GM12874 (cell line): ENCODE measurements around the gene RIPOR3.

ENCODE experiments used
- CTCF ChIP-seq: IDR thresholded peaks from 2 replicates; pipeline ENCODE4 v1.5.1; 2011; ENCODE audit warnings: low read depth, mild to moderate bottlenecking, control low read depth, low read length, moderate library complexity; ENCODE audit not compliant: insufficient read depth

The RIPOR3 gene

GRCh38 chr20:50670126-50670862, 21.0 kb downstream of the RIPOR3 start:
- TF ChIP-seq CTCF, result no peak

- no peak for TF ChIP-seq CTCF
Observed at GRCh38 chr20:50668798-50669197, 22.5 kb downstream of the RIPOR3 start.

DNA sequence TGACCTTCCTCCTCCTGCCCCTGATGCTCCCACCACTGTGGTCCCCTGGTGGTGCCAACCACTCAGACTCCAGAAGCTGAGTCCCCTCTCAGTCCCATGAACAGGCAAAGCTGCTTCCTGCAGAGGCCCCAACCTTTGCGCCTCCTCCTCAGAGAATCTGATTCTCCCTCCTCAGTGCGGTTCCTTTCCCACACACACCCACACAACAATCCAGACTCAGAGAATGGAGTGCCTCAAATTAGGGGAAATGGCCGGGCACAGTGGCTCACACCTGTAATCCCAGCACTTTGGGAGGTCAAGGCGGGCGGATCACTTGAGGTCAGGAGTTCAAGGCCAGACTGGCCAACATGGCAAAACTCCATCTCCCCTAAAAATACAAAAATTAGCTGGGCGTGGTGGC, 23.0 kb downstream of the RIPOR3 start:
- no peak for TF ChIP-seq CTCF

DNA sequence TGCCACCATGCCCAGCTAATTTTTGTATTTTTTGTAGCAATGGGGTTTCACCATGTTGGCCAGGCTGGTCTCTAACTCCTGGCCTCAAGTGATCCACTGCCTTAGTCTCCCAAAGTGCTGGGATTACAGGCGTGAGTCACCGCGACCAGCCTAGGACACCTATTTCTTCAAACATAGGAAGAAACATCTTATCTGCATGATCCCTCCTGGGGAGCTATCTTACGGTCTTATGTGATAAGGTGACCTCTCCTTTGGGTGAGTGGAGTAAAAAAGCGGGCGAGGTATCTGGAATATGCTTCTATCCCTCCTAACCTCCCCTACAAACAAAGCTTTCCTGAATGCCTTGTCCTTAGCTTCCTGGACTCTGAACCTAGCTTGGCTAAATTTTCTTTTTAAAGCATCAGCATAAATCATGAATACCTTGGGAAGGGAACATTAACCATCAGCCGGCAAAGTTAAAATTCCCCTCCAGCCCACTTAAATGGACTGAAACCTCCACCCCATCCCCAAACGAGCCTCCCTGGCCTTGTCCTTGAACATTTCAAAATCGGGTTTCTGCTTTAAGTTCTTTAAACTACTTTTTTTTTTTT, 24.5 kb downstream of the RIPOR3 start:
- no peak for TF ChIP-seq CTCF

- TF ChIP-seq CTCF, result no peak
Observed at GRCh38 chr20:50664254-50664653, 27.1 kb downstream of the RIPOR3 start.

DNA sequence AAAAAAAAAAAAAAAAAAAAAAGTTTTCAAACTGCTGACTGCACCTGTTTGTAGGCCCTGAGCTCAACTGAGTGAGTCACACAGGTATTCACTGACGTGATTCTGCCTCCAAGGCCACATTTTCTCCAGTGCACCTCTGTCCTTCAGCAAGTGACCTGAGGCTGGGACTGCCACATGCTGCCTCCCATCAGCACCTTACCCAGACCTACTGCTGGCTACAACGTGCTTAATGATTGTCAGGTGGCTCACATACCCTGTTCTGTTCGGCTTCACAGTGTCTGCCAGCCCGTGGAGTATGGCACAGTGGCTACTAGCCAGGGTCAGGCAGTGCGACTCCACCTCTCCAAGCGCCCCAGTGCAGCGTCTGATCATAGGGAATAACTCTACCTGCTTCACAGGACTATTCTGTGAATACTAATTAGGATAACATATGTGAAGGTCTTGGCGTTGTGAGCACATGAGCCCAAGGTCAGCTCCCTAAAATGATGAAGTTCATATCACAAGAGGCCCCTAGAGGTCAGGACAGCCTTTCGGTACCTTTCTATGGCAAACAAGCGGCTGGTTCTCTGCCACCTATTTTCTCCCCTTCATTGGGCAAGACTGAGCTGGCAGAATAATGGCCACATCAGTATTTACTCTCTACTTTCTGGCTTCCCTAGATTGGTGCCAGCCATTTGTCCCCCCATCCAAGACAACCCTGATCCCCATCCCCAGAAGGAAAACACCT, 28.1 kb downstream of the RIPOR3 start:
- 0 out of 2 replicates have a peak, but pooled peaks have one; percentile 20 for TF ChIP-seq CTCF

- no peak for TF ChIP-seq CTCF
Observed at GRCh38 chr20:50659975-50660670, 31.2 kb downstream of the RIPOR3 start.
